WTC11 (cell line): ENCODE measurements around the gene TEX13B. TPM values are rescaled to one million over a fixed set of nuclear protein-coding genes. Genes with fewer than 3 reads are reported as not detected.
A peak's percentile ranks its signal among the peaks of the same experiment; 100 is the strongest.

ENCODE experiments used
- ATAC-seq: fragments of 200-7000 bp; cut with Tn5 transposase; 2 replicates; pipeline ENCODE4 v1.10.0; 2021; ENCODE audit warnings: mild to moderate bottlenecking, moderate library complexity
- CTCF ChIA-PET: fragments of 300-600 bp; sonication (Branson Sonifier 250); formaldehyde crosslinking; loops from one replicate; lab custom pipeline; 2021; ENCODE audit warnings: antibody characterized with exemption; lab: Charles Lee
- POLR2A ChIA-PET: fragments of 350-600 bp; sonication (Branson Sonifier 250); formaldehyde crosslinking; loops from one replicate; lab custom pipeline; 2021; ENCODE audit warnings: antibody characterized with exemption; lab: Charles Lee
- DNase-seq: peaks from one replicate; pipeline ENCODE4 v3.0.0; 2021; ENCODE audit warnings: low spot score
- H3K27ac Mint-ChIP-seq: 2 replicates; pipeline ENCODE4 v1.8.0; 2021; ENCODE audit warnings: mixed read lengths
- H3K27me3 Mint-ChIP-seq: 2 replicates; pipeline ENCODE4 v1.8.0; 2021; ENCODE audit warnings: low read depth, mild to moderate bottlenecking, moderate library complexity, mixed read lengths
- H3K36me3 Mint-ChIP-seq: 2 replicates; pipeline ENCODE4 v1.8.0; 2021; ENCODE audit warnings: mixed read lengths
- H3K4me1 Mint-ChIP-seq: 2 replicates; pipeline ENCODE4 v1.8.0; 2022; ENCODE audit warnings: mixed read lengths
- H3K4me3 Mint-ChIP-seq: 2 replicates; pipeline ENCODE4 v1.8.0; 2021; ENCODE audit warnings: mild to moderate bottlenecking, moderate library complexity, mixed read lengths
- H3K9me3 Mint-ChIP-seq: 2 replicates; pipeline ENCODE4 v1.8.0; 2021; ENCODE audit warnings: mixed read lengths
- ATF3 ChIP-seq: sonication (generic); formaldehyde crosslinking; conservative IDR thresholded peaks from 2 replicates; pipeline ENCODE4 v1.8.1; 2022; ENCODE audit warnings: mild to moderate bottlenecking, missing genetic modification reagents
- CBFB ChIP-seq: sonication (generic); formaldehyde crosslinking; IDR thresholded peaks from 2 replicates; pipeline ENCODE4 v1.8.1; 2022; ENCODE audit warnings: mild to moderate bottlenecking, low read depth, missing genetic modification reagents
- CREB1 ChIP-seq: sonication (generic); formaldehyde crosslinking; IDR thresholded peaks from 2 replicates; pipeline ENCODE4 v1.8.0; 2023; ENCODE audit warnings: mild to moderate bottlenecking, missing genetic modification reagents
- CTCF ChIP-seq: fragments of 200-600 bp; IDR thresholded peaks from 2 replicates; pipeline ENCODE4 v1.8.0; 2022; ENCODE audit warnings: antibody characterized with exemption
- FOXJ3 ChIP-seq: sonication (generic); formaldehyde crosslinking; IDR thresholded peaks from 2 replicates; pipeline ENCODE4 v1.9.0; 2021; ENCODE audit warnings: missing genetic modification reagents, mild to moderate bottlenecking, borderline replicate concordance
- GABPB1 ChIP-seq: sonication (generic); formaldehyde crosslinking; IDR thresholded peaks from 2 replicates; pipeline ENCODE4 v1.8.1; 2023; ENCODE audit warnings: mild to moderate bottlenecking, missing genetic modification reagents
- KAT7 ChIP-seq: sonication (generic); formaldehyde crosslinking; IDR thresholded peaks from 2 replicates; pipeline ENCODE4 v1.8.1; 2023; ENCODE audit warnings: missing genetic modification reagents, mild to moderate bottlenecking, borderline replicate concordance
- MLX ChIP-seq: sonication (generic); formaldehyde crosslinking; IDR thresholded peaks from 2 replicates; pipeline ENCODE4 v1.8.1; 2023; ENCODE audit warnings: mild to moderate bottlenecking, missing genetic modification reagents, moderate library complexity
- PRDM15 ChIP-seq: sonication (generic); formaldehyde crosslinking; IDR thresholded peaks from 2 replicates; pipeline ENCODE4 v1.8.0; 2022; ENCODE audit warnings: missing genetic modification reagents
- TEAD1 ChIP-seq: sonication (generic); formaldehyde crosslinking; IDR thresholded peaks from 2 replicates; pipeline ENCODE4 v1.8.0; 2022; ENCODE audit warnings: mild to moderate bottlenecking, missing genetic modification reagents
- TP53 ChIP-seq: sonication (generic); formaldehyde crosslinking; IDR thresholded peaks from 2 replicates; pipeline ENCODE4 v1.8.1; 2023; ENCODE audit warnings: mild to moderate bottlenecking, missing genetic modification reagents
- USF1 ChIP-seq: sonication (generic); formaldehyde crosslinking; IDR thresholded peaks from 2 replicates; pipeline ENCODE4 v1.8.0; 2022; ENCODE audit warnings: mild to moderate bottlenecking, missing genetic modification reagents
- ZNF396 ChIP-seq: fragments of 250-450 bp; sonication (Bioruptor Pico); IDR thresholded peaks from 2 replicates; pipeline ENCODE4 v1.8.0; 2021; ENCODE audit warnings: mild to moderate bottlenecking, moderate library complexity, borderline replicate concordance
- ZNF423 ChIP-seq: fragments of 250-450 bp; sonication (Bioruptor Pico); IDR thresholded peaks from 2 replicates; pipeline ENCODE4 v2.1.2; 2022; ENCODE audit warnings: mild to moderate bottlenecking, moderate library complexity
- total RNA-seq: library from RNA; stranded (reverse); gene quantifications from 3 replicates; pipeline ENCODE4 v1.2.3, GENCODE V29; 2021
- TF ChIP-seq, protein P1 (sequence below): sonication (generic); formaldehyde crosslinking; IDR thresholded peaks from 2 replicates; pipeline ENCODE4 v1.8.1; 2023; ENCODE audit warnings: mild to moderate bottlenecking, missing genetic modification reagents, moderate library complexity
- TF ChIP-seq, protein P2 (sequence below): sonication (generic); formaldehyde crosslinking; IDR thresholded peaks from 2 replicates; pipeline ENCODE4 v1.8.1; 2023; ENCODE audit warnings: mild to moderate bottlenecking, missing genetic modification reagents, borderline replicate concordance
- TF ChIP-seq, protein P3 (sequence below): sonication (generic); formaldehyde crosslinking; IDR thresholded peaks from 2 replicates; pipeline ENCODE4 v1.8.1; 2023; ENCODE audit warnings: mild to moderate bottlenecking, moderate library complexity, missing genetic modification reagents

The TEX13B gene
- total RNA-seq, 1 experiment from 2014 or later = 3.9 TPM

- TF ChIP-seq USF1 (CRISPR knock-in tag) (no peak), CBFB (CRISPR knock-in tag) (no peak), TP53 (no peak), PRDM15 (no peak), CREB1 (CRISPR knock-in tag) (no peak)
- TF ChIP-seq, protein P1, sequence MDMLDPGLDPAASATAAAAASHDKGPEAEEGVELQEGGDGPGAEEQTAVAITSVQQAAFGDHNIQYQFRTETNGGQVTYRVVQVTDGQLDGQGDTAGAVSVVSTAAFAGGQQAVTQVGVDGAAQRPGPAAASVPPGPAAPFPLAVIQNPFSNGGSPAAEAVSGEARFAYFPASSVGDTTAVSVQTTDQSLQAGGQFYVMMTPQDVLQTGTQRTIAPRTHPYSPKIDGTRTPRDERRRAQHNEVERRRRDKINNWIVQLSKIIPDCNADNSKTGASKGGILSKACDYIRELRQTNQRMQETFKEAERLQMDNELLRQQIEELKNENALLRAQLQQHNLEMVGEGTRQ (CRISPR knock-in tag) = no peak
- TF ChIP-seq, protein P2, sequence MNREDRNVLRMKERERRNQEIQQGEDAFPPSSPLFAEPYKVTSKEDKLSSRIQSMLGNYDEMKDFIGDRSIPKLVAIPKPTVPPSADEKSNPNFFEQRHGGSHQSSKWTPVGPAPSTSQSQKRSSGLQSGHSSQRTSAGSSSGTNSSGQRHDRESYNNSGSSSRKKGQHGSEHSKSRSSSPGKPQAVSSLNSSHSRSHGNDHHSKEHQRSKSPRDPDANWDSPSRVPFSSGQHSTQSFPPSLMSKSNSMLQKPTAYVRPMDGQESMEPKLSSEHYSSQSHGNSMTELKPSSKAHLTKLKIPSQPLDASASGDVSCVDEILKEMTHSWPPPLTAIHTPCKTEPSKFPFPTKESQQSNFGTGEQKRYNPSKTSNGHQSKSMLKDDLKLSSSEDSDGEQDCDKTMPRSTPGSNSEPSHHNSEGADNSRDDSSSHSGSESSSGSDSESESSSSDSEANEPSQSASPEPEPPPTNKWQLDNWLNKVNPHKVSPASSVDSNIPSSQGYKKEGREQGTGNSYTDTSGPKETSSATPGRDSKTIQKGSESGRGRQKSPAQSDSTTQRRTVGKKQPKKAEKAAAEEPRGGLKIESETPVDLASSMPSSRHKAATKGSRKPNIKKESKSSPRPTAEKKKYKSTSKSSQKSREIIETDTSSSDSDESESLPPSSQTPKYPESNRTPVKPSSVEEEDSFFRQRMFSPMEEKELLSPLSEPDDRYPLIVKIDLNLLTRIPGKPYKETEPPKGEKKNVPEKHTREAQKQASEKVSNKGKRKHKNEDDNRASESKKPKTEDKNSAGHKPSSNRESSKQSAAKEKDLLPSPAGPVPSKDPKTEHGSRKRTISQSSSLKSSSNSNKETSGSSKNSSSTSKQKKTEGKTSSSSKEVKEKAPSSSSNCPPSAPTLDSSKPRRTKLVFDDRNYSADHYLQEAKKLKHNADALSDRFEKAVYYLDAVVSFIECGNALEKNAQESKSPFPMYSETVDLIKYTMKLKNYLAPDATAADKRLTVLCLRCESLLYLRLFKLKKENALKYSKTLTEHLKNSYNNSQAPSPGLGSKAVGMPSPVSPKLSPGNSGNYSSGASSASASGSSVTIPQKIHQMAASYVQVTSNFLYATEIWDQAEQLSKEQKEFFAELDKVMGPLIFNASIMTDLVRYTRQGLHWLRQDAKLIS (CRISPR knock-in tag) = no peak
- TF ChIP-seq, all 79 proteins: peak for 0
Observed at GRCh38 chrX:107940095-107940494, 42.1 kb downstream of the TEX13B start (continued).

DNA sequence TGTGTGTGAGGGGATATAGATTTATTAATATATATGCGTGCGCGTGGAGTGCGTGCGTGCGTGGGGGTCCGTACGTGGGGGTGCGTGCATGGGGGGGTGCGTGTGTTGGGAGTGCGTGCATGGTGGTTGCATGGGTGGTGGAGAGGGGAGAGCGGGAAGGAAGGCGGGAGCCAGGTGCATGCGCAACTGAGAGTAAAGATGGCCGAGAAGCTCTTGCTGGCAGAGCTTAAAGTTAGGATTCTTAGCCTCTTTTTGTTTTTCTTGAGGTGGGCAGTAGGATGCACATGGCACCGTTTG, 45.8 kb downstream of the TEX13B start:
- ChIA-PET CTCF (interaction anchor here (1.2 kb wide), 1 partner anchor 42 kb away, joined by 4 read pairs; no protein-coding TSS in a partner anchor), POLR2A (no interaction called here)
- H3K9me3 Mint-ChIP-seq = no peaks in the 10 kb centered on the region
- H3K36me3 Mint-ChIP-seq = peaks cover 15% of the 10 kb centered on the region
- DNase-seq = no peak
- peak overlapping the region; percentile 83 for H3K4me3 Mint-ChIP-seq
- H3K27ac Mint-ChIP-seq = no peak overlapping the region
- H3K27me3 Mint-ChIP-seq = no peaks in the 10 kb centered on the region; the same call in 1 of the 2 replicates
- H3K4me1 Mint-ChIP-seq = peaks cover 20% of the 10 kb centered on the region; the same call in 1 of the 2 replicates
- ATAC-seq = no peak
- no peak for TF ChIP-seq ZNF423 (CRISPR knock-in tag)
- TF ChIP-seq, protein P2 (CRISPR knock-in tag) = no peak
- TF ChIP-seq FOXJ3 = no peak
- TF ChIP-seq ZNF396 (CRISPR knock-in tag) = no peak
- TF ChIP-seq GABPB1 (CRISPR knock-in tag) = no peak
- no peak for TF ChIP-seq CTCF
- TF ChIP-seq, protein P3, sequence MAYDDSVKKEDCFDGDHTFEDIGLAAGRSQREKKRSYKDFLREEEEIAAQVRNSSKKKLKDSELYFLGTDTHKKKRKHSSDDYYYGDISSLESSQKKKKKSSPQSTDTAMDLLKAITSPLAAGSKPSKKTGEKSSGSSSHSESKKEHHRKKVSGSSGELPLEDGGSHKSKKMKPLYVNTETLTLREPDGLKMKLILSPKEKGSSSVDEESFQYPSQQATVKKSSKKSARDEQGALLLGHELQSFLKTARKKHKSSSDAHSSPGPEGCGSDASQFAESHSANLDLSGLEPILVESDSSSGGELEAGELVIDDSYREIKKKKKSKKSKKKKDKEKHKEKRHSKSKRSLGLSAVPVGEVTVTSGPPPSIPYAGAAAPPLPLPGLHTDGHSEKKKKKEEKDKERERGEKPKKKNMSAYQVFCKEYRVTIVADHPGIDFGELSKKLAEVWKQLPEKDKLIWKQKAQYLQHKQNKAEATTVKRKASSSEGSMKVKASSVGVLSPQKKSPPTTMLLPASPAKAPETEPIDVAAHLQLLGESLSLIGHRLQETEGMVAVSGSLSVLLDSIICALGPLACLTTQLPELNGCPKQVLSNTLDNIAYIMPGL = no peak
- TF ChIP-seq TEAD1 (CRISPR knock-in tag) = no peak
- TF ChIP-seq MLX (CRISPR knock-in tag) = no peak
- TF ChIP-seq ATF3 = no peak
- TF ChIP-seq KAT7 = no peak
- TF ChIP-seq USF1 (CRISPR knock-in tag) = no peak
